NCI-H128 (cell line): ENCODE measurements around the gene PFKFB3.

Experiments used
- DNase-seq: peaks from one replicate; lab custom pipeline; 2025; ENCODE audit not compliant: unreplicated experiment; lab: John Stamatoyannopoulos, UW

PFKFB3 gene

DNA sequence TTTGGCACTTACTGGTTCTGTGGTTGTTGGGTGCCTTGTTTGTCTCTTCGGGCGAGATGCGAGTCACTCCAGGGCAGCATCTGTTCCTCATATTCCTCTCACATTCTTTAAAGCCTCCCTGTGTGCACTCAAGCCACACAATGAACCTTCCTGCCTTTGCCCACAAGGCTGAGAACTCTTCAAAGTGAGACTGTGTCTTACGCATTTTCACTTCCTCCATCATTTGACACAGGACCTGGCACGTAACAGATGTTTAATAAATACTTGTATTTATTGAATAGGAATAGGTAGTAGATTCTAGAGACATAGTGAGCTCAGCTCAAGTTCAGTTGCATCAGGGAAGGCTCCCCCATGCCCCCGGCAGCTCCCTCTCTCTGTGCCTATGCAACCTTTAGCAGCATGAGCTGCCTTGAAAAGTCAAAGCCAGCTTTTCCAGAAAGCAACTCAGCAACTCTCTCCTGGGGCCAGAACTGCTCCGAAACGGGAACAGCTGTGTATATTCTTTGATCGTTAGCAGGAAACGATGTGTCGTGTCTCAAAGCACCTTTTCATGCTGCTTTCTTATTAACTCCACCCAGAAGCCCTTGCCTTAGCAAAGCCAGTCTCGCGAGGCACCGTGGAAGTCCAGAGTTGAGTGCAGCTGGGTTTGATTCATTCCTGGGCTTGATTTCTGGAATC lies 97.5 kb downstream of the PFKFB3 start:
- no peak for DNase-seq

DNA sequence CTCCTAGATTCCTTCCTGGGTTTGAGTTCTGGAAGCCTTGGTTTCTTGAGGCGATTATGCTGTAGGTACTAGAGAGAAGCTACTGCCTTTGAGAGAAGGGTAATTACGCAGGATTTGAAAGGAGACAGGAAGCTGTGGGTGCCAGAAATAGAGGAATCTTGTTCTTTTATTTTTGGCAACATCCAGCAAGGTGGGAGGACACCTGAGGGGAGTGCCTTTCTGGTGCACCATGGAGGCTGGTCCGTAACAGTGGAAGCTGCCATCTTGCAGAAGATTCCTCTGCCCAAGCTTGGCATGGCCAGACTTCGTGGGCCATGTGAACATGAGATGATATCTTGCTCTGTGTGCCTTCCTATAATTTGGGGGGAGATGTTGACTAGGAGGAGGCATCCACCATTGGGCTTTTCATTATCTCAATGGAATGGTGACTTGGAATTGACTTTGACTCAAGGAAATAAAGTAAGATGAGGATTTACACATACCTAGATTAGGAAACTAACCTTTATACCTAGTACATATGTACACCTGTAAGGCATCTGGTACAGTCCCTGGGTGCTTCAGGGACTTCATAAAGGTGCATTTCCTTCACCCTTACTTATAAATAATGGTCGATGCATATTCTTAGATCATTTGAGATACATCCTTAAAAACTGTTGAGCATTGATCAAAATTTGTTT lies 98.2 kb downstream of the PFKFB3 start:
- DNase-seq = no peak

DNA sequence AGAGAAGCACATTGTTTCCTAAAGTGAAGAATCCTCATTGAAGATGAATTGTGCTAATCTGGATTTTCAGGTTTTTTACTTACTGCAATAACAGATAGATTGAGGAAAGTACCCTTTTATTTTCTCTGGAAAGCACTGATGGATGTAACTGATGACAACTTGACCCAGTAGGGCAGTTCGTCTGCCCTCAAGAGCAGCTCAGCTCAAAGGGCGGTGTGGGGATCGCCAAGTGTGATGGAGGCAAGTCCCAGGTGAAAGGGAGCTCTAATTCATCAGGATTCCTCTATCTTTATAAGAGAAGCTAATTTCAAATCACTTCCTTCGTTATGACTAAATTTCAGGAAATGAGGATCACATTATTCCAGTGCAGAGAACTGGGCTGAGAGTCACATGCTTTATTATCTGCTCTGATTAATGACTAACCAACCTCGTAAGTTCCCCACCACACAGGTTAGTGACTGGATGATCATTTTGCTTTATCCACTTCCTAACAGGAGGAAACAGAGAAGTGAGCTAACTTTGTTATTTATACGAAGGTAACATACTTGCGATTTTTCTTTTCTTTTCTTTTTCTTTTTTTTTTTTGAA lies 98.8 kb downstream of the PFKFB3 start:
- DNase-seq = no peak
